NOMO-1 treated with dmso at 0.1 percent for 144 hours (cell line): ENCODE data around the gene RBL1.
A peak's percentile ranks its signal among the peaks of the same experiment; 100 is the strongest.
"Not testable (repeated sequence)": the region's sequence is repeated elsewhere in the genome, so short reads cannot be mapped to it uniquely, and the experiment has no call there.

ENCODE experiments used
- DNase-seq: peaks from one replicate; lab custom pipeline; 2025; ENCODE audit not compliant: unreplicated experiment; lab: John Stamatoyannopoulos, UW

RBL1 gene

GRCh38 chr20:36998652-36999051, 97.1 kb downstream of the RBL1 start:
- DNase-seq: no peak

DNA sequence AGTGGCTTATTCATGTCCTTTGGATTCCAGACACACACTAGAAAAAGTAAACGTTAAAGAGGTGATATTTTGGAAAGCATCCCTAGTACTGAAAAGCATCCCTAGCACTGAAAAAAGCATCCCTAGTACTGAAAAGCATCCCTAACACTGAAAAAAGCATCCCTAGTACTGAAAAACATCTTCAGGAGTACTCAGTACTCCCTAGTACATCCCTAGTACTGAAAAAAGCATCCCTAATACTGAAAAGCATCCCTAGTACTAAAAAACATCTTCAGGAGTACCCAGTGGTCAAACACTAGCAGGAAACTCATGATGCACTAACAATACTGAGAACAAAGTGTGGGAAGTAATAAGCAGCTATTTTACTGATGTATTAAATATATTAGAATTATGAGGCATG, 98.7 kb downstream of the RBL1 start:
- DNase-seq: no peak

GRCh38 chr20:36994221-36994620, 101.6 kb downstream of the RBL1 start:
- not testable (repeated sequence) for DNase-seq

DNA sequence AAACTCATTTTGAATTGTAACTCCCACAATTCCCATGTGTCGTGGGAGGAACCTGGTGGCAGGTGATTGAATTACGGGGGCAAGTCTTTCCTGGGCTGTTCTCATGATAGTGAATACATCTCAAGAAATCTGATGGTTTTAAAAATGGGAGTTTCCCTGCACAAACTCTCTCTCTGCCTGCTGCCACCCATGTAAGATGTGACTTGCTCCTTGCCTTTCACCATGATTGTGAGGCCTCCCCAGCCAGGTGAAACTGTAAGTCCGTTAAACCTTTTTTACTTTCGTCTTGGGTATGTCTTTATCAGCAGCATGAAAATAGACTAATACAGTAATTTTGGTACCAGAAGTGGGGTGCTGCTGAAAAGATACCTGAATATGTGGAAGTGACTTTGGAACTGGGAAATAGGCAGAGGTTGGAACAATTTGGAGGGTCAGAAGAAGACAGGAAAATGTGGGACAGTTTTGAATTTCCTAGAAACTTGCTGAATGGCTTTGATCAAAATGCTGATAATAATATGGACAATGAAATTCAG, 102.9 kb downstream of the RBL1 start:
- no peak for DNase-seq

DNA sequence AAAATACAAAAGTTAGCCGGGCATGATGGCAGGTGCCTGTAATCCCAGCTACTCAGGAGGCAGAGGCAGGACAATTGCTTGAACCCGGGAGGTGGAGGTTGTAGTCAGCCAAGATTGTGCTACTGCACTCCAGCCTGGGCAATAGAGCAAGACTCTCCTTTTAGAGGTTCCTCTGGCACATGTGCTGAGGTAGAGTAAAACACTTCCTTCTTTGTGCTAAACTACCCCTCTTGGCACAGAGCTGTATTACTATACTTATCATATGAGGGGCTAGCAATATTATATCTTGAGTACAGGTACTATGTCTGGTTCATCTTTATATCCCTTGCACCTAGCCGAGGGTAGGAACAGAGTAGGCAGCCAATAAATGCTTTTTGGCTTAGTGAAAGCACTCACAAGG, 104.1 kb downstream of the RBL1 start:
- DNase-seq: no peak

GRCh38 chr20:36989797-36990196, 106.0 kb downstream of the RBL1 start:
- peak; percentile 80 for DNase-seq

DNA sequence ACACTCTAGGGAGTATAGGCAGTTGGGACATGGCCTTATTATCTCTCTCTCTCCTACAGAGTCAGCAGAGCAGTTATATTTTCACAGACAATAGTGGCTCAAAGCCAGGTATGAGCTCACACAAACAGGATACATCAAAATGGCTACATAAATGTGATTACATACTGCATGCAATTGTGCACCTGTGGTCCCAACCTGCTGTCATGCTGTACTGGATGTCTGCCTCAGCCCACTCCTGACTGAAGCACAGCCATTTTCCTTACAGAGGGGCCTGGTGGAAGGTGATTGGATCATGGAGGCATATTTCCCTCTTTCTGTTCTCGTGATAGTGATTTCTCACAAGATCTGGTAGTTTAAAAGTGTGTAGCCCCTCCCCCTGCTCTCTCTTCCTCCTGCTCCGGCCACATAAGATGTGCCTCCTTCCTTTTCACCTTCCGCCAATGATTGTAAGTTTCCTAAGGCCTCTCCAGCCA, 107.3 kb downstream of the RBL1 start:
- peak; percentile 86 for DNase-seq

GRCh38 chr20:36984257-36984638, 111.5 kb downstream of the RBL1 start:
- DNase-seq: no peak

GRCh38 chr20:36975099-36975818, 120.5 kb downstream of the RBL1 start:
- peak; percentile 35 for DNase-seq

DNA sequence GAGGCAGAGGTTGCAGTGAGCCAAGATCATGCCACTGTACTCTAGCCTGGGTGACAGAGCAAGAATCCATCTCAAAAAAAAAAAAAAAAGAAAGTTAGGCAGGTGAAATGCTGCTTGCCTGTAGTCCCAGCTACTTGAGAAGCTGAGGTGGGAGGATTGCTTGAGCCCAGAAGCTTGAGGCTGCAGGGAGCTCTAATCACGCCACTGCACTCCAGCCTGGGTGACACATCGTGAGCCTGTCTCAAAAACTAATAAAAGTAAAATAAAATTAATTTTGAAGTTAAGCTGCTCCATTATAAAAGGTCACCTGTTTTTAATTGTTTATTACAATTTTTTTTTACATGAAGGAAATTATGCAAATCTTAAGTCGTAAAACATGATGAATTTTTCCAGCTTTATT, 121.1 kb downstream of the RBL1 start:
- no peak for DNase-seq

DNA sequence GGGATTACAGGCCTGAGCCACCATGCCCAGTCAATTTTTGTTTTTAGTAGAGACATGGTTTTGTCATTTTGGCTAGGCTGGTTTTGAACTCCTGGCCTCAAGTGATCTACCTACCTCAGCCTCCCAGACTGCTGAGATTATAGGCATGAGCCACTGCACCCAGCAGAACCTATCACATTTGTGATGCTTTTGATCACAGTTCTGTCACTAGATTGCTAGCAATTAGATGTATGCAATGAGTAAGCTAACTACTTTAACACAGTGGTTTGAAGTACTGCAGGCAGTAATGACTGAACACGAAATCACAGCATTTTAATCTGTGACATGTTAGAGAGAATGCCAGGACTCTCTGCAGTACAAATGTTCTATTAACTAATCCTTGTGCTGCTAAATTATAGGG, 124.7 kb downstream of the RBL1 start:
- DNase-seq: no peak

DNA sequence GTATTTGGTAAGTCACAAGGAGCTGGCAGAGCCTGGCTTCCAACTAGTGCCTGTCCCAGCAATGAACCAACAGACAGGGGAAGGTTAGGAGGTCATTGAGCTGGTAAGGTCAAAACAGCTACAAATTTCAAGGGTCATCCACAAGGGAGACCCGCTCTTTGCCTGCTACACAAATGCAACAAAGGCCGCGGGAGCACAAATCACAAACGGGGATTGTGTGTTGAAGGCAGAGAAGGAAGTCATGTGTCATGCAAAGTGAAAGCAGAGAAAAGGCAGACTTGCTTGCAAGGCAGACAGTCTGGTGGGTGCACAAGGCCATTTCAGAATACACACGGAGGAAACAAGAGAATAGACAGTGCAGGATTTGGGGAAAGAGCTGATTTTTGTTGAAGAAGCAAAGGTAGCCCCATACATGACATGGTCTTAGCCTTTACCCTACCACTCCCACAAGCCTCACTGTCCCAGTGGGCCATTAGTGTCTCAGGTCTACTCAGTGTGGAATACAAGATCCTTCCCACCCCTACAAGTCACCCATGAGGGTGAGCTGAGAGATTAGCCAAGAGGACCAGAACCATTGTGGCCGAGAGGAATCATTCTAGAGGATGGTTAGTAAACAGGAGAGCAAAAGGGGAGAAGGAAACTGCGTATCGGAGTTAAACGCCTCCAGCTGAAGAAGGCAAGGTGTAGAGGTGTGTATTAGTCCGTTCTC, 126.2 kb downstream of the RBL1 start:
- DNase-seq: no peak

DNA sequence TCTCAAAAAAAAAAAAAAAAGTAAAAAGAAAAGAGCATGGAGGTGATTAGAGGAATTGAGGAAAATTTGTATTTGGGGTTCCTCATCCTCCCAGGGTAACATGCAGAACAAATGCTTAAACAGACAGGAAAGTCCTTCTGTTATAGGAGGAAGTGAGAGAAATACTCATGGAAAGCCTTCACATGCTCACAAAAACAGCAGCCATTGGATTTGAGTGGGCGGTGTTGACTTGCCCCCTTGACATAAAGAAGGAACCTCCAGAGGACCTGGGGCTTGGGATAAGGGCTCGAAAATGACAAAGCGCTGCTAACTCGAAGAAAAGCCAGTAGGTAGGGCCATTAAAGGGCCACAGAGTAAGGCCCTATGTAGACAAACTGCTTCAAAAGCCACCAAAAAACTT, 126.7 kb downstream of the RBL1 start:
- no peak for DNase-seq

DNA sequence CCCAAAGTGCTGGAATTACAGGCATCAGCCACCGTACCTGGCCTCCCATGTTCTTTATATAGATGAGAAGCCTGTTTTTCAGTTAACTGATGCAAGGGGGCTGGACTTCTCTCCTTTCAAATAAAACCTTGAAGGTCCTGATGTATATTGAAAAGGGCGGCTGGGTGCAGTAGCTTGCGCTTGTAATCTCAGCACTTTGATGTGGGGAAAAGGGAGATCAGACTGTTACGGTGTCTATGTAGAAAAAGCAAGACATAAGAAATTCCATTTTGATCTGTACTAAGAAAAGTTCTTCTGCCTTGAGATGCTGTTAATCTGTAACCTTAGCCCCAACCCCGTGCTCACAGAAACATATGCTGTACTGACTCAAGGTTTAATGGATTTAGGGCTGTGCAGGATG, 128.2 kb downstream of the RBL1 start:
- no peak for DNase-seq

DNA sequence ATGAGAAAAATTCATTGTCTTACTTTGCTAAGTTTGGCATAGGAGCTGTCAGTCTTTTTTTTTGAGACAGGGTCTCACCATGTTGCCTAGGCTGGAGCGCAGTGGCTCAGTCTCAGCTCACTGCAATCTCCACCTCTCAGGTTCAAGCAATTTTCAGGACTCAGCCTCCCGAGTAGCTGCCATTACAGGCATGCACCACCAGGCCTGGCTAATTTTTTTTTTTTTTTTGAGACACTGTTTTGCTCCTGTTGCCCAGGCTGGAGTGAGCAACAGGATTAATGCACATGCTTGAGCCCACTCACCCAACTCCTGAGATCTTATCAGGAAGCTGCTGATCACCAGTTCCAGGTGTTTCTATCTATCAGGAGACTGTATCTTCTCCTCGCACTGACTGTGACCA, 128.8 kb downstream of the RBL1 start:
- not testable (repeated sequence) for DNase-seq

DNA sequence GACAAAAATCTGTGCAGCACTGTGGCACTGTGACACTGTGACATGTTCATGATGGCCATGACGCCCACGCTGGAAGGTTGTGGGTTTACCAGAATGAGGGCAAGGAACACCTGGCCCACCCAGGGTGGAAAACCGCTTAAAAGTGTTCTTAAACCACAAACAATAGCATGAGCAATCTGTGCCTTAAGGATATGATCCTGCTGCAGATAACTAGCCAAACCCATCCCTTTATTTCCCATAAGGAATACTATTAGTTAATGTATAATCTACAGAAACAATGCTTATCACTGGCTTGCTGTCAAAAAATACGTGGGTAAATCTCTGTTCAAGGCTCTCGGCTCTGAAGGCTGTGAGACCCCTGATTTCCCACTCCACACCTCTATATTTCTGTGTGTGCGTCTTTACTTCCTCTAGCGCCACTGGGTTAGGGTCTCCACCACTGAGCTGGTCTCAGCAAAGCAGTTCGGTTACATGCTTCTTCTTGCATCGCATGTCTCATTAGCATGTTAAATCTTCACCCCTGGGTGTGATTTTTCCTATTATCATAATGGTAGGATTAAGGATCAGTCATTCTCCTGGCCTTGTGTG, 133.3 kb downstream of the RBL1 start:
- DNase-seq: not testable (repeated sequence)

DNA sequence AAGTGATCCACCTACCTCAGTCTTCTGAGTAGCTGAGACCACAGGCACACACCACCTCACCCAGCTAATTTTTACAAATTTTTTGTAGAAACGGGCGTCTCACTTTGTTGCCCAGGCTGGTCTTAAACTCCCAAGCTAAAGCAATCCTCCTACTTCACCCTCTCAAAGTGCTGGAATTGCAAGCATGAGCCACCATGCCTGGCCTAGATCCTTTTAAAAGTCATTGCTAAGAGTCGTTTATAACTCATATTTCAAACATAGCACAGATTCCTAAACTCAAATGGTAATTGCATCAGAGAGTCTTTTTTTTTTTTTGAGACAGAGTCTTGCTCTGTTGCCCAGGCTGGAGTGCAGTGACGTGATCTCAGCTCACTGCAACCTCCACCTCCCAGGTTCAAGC, 136.6 kb downstream of the RBL1 start:
- no peak for DNase-seq

GRCh38 chr20:36957875-36958667, 137.7 kb downstream of the RBL1 start:
- peak; percentile 95 for DNase-seq

GRCh38 chr20:36956674-36957073, 139.1 kb downstream of the RBL1 start:
- no peak for DNase-seq

DNA sequence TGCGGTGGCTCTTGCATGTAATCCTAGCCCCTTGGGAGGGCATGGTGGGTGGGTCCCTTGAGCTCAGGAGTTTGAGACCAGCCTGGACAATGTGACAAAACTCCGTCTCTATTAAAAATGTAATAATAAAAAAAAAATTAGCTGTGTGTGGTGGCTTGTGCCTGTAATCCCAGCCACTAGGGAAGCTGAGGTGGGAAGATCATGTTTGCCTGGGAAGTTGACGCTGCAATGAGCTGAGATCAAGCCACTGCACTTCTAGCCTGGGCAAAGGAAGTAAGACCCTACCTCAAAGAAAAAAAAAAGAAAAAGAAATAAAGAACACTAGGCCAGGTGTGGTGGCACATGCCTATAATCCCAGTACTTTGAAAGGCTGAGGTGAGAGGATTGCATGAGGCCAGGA, 139.8 kb downstream of the RBL1 start:
- no peak for DNase-seq
